ENCODE data around the gene HS1BP3.

The HS1BP3 gene

GRCh38 chr2:20580690-20581437 lies 70.0 kb downstream of the HS1BP3 start:
- DNase-seq = no peak

GRCh38 chr2:20579866-20580265 lies 71.0 kb downstream of the HS1BP3 start:
- no peak for DNase-seq

- no peak for DNase-seq
Observed at GRCh38 chr2:20578895-20579825, 71.7 kb downstream of the HS1BP3 start.

GRCh38 chr2:20578266-20578894 lies 72.5 kb downstream of the HS1BP3 start:
- DNase-seq = no peak

- no peak for DNase-seq
Observed at GRCh38 chr2:20577495-20578235, 73.2 kb downstream of the HS1BP3 start.

- no peak for DNase-seq
Observed at GRCh38 chr2:20576598-20577115, 74.2 kb downstream of the HS1BP3 start.

- no peak for DNase-seq
Observed at GRCh38 chr2:20575935-20576597, 74.8 kb downstream of the HS1BP3 start.

- DNase-seq = no peak
Observed at GRCh38 chr2:20575414-20575813, 75.5 kb downstream of the HS1BP3 start.

- no peak for DNase-seq
Observed at GRCh38 chr2:20574930-20575329, 76.0 kb downstream of the HS1BP3 start.

GRCh38 chr2:20574423-20574911 lies 76.4 kb downstream of the HS1BP3 start:
- DNase-seq = no peak

- DNase-seq = no peak
Observed at GRCh38 chr2:20573620-20574422, 77.1 kb downstream of the HS1BP3 start.

- DNase-seq = no peak
Observed at GRCh38 chr2:20572221-20572620, 78.7 kb downstream of the HS1BP3 start.

- no peak for DNase-seq
Observed at GRCh38 chr2:20571644-20572215, 79.2 kb downstream of the HS1BP3 start.

GRCh38 chr2:20571231-20571630 lies 79.7 kb downstream of the HS1BP3 start:
- DNase-seq = no peak

GRCh38 chr2:20570249-20570648 lies 80.6 kb downstream of the HS1BP3 start:
- no peak for DNase-seq

- no peak for DNase-seq
Observed at GRCh38 chr2:20569464-20570223, 81.3 kb downstream of the HS1BP3 start.

GRCh38 chr2:20568501-20569463 lies 82.1 kb downstream of the HS1BP3 start:
- DNase-seq = no peak

- DNase-seq = no peak
Observed at GRCh38 chr2:20567926-20568179, 83.0 kb downstream of the HS1BP3 start.

Measured in NK-92 treated with Interleukin-12 subunit alpha and Interleukin-12 subunit beta, amount 100 ng/mL, for 24 hours (cell line).